H1 (cell line): ENCODE data around the gene VPS50. TPM values are rescaled to one million over a fixed set of nuclear protein-coding genes. Genes with fewer than 3 reads are reported as not detected.

Experiments used
- JUN ChIP-seq: IDR thresholded peaks from 2 replicates; pipeline ENCODE4 v1.6.1; 2011; ENCODE audit warnings: low read depth, mild to moderate bottlenecking, improper control_type of control experiment, low read length
- KDM5A ChIP-seq: fragments of 200-600 bp; IDR thresholded peaks from 2 replicates; pipeline ENCODE4 v1.7.1; 2012; ENCODE audit warnings: mild to moderate bottlenecking, low read length, inconsistent platforms, mixed read lengths
- polyA plus RNA-seq, 7 experiments: library from polyadenylated mRNA; depleted of rRNA in 3 of 7; stranded (reverse) in 5 of 7; unstranded in 2 of 7; fragments of >200 nt in 5 of 7; fragments of 200-250 nt in 2 of 7; gene quantifications; 1 replicate in 5 of 7; 2 replicates in 1 of 7; 4 replicates in 1 of 7; pipeline versions ENCODE4 v1.2.1 to v1.2.3, GENCODE V29; 2011 to 2013; ENCODE audit warnings: missing spikeins in 2 of 7, mixed read lengths in 2 of 7
- total RNA-seq: library from RNA; stranded (reverse); fragmentation: NEBNext Ultra II Directional; extraction: Animal tissue kit (Norgen Biotek cat#: 25700); gene quantifications from 2 replicates; pipeline ENCODE4 v1.2.1, GENCODE V29; 2021

The VPS50 gene
- total and polyA plus RNA-seq, 2 of the 8 experiments (the other 6 are each of a cell fraction or from before 2014, with no cell fraction given) = 3.7 to 9.3 TPM

GRCh38 chr7:93382362-93382761 lies 150.2 kb downstream of the VPS50 start (continued):
- TF ChIP-seq KDM5A (no peak), JUN (no peak)
